BJ (cell line): ENCODE measurements around the gene MACF1. TPM values are rescaled to one million over a fixed set of nuclear protein-coding genes. Genes with fewer than 3 reads are reported as not detected.
"Not testable (repeated sequence)": the region's sequence is repeated elsewhere in the genome, so short reads cannot be mapped to it uniquely, and the experiment has no call there.

Experiments
- CTCF ChIA-PET: fragments of 350-600 bp; formaldehyde crosslinking; extraction: SDS; loops from one replicate; lab custom pipeline; 2021; ENCODE audit warnings: antibody characterized with exemption, inconsistent platforms; lab: Yijun Ruan, JAX
- POLR2A ChIA-PET: fragments of 300-600 bp; sonication (Branson Sonifier 250); formaldehyde crosslinking; extraction: SDS; loops from one replicate; lab custom pipeline; 2021; ENCODE audit warnings: antibody characterized with exemption; lab: Charles Lee
- DNase-seq: peaks from one replicate; pipeline ENCODE4 v3.0.0-alpha.2; 2011; ENCODE audit warnings: low read depth
- H3K27me3 ChIP-seq: 2 replicates; pipeline ENCODE4 v1.6.0; 2011; ENCODE audit warnings: low read length; ENCODE audit not compliant: control insufficient read depth, insufficient read depth
- H3K36me3 ChIP-seq: 2 replicates; pipeline ENCODE4 v1.5.1; 2011; ENCODE audit warnings: low read length; ENCODE audit not compliant: control insufficient read depth, insufficient read depth
- H3K4me3 ChIP-seq: 2 replicates; pipeline ENCODE4 v1.5.1; 2011; ENCODE audit warnings: low read depth, mild to moderate bottlenecking, control low read depth, low read length
- polyA plus RNA-seq: library from polyadenylated mRNA; depleted of rRNA; stranded (reverse); fragments of >200 nt; gene quantifications from 2 replicates; pipeline ENCODE4 v1.2.3, GENCODE V29; 2011
- TF ChIP-seq, protein P1 (sequence below): IDR thresholded peaks from 2 replicates; pipeline ENCODE4 v1.5.1; 2011; ENCODE audit warnings: low read depth, mild to moderate bottlenecking, control low read depth, inconsistent platforms, low read length, moderate library complexity; ENCODE audit not compliant: insufficient read depth

The MACF1 gene
- polyA plus RNA-seq, 1 experiment: 57.3 TPM

DNA sequence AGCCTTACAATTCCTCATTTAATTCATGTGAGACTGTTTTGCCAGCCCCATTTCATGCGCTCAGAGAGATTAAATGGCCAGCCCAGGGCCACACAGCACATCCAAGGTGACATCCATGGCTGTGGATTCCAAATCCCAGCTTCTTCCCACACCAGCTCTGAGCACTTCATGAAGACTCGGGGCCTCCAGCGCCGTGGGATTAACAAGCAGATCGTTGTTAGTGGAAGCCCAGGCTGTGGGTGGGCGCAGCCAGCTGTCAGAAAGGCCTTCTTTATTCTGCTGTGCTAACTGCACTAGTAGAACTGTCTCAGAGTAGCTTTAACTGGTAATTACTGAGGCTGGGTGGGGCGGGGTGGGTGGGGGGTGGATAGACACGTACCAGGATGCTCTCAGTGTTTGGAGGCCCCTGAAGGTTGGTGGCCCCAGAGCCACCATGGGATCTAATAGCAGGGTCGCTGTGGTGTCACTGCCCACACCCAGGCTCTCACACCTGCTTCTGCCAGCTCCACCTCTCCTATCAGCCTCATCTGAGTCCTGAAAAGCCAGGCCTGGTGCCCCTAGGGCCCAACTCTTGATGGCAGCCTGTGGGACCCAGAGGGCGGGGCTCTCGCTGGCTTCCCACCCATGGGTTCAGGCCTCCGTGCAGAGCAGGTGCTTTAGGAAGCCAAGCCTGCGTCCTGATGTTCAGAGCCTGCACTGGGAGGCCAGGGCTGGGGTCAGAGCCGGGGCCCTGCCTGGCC lies 290.3 kb downstream of the MACF1 start:
- H3K4me3 ChIP-seq: no peak overlapping the region
- peaks cover 5% of the 10 kb centered on the region for H3K27me3 ChIP-seq
- no peaks in the 10 kb centered on the region for H3K36me3 ChIP-seq
- ChIA-PET CTCF (interaction anchor here (0.6 kb wide), 1 partner anchor 28 kb away, joined by 3 read pairs; no protein-coding TSS in a partner anchor), POLR2A (no interaction called here)
- TF ChIP-seq, protein P1, sequence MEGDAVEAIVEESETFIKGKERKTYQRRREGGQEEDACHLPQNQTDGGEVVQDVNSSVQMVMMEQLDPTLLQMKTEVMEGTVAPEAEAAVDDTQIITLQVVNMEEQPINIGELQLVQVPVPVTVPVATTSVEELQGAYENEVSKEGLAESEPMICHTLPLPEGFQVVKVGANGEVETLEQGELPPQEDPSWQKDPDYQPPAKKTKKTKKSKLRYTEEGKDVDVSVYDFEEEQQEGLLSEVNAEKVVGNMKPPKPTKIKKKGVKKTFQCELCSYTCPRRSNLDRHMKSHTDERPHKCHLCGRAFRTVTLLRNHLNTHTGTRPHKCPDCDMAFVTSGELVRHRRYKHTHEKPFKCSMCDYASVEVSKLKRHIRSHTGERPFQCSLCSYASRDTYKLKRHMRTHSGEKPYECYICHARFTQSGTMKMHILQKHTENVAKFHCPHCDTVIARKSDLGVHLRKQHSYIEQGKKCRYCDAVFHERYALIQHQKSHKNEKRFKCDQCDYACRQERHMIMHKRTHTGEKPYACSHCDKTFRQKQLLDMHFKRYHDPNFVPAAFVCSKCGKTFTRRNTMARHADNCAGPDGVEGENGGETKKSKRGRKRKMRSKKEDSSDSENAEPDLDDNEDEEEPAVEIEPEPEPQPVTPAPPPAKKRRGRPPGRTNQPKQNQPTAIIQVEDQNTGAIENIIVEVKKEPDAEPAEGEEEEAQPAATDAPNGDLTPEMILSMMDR: no peak
- DNase-seq: no peak

- CTCF ChIA-PET, H3K27me3 ChIP-seq, H3K4me3 ChIP-seq, H3K36me3 ChIP-seq, DNase-seq, POLR2A ChIA-PET: not testable (repeated sequence)
Measured at GRCh38 chr1:39496520-39496919, 292.0 kb downstream of the MACF1 start.

DNA sequence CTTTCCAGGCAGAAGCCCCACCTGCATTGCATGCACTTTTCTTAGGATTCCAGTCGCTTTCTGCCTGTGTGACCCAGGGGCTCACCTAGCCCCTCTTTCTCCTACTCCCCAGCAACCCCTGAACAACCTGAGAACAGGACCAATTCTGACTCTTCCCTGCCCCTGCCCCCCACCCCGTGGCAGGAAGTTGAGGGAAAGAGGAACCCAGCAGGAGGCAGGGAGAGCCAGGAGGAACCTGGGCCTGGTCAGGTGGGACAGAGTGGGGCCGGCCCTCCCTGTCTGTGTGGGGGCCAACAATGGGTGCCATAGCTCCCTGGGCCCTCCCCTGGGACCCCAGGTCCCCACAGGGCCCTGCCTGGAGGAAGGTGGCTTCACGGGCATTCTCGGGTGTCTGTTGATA lies 293.1 kb downstream of the MACF1 start:
- Histone ChIP-seq H3K27me3 (peaks cover 3% of the 10 kb centered on the region; the same call in 1 of the 2 replicates), H3K4me3 (no peak overlapping the region), H3K36me3 (no peaks in the 10 kb centered on the region)
- ChIA-PET POLR2A (no interaction called here), CTCF (no interaction called here)
- TF ChIP-seq, protein P1: no peak
- DNase-seq: no peak

- POLR2A ChIA-PET, DNase-seq: not testable (repeated sequence)
Measured at GRCh38 chr1:39498096-39498710, 293.7 kb downstream of the MACF1 start.

GRCh38 chr1:39498821-39499220 lies 294.3 kb downstream of the MACF1 start:
- H3K36me3 ChIP-seq, POLR2A ChIA-PET, DNase-seq, H3K27me3 ChIP-seq, H3K4me3 ChIP-seq, CTCF ChIA-PET: not testable (repeated sequence)

More at GRCh38 chr1:39498096-39498710, 293.7 kb downstream of the MACF1 start:
- H3K36me3 ChIP-seq, H3K27me3 ChIP-seq, H3K4me3 ChIP-seq, CTCF ChIA-PET: not testable (repeated sequence)

DNA sequence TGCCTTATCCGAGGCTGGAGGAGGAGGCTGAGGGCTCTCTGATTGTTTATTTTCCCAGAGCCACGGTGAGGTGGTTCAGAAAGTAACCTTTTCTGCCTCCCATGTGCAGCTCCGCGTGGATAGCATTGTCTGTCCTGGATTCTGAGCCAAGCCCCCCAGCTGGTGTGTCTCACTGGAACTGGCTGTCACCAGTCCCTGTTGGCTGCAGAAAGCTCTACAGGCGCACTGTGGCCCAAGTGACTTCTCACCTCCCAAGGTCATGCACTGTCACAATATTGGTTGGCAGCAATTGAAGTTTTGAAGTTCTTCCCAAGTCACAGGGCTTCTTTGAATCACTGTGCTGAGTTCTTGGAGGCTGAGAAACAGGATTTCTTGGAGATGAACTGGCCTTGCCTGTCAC lies 295.2 kb downstream of the MACF1 start:
- no peaks in the 10 kb centered on the region for H3K27me3 ChIP-seq
- POLR2A ChIA-PET: no interaction called here

More for the DNA sequence above, 295.2 kb downstream of the MACF1 start:
- DNase-seq: no peak
- CTCF ChIA-PET: no interaction called here
- no peak overlapping the region for H3K4me3 ChIP-seq
- no peaks in the 10 kb centered on the region for H3K36me3 ChIP-seq
- TF ChIP-seq, protein P1: no peak
